NCI-H1417 (cell line): ENCODE measurements around the gene FASTKD1.
"Not testable (repeated sequence)": the region's sequence is repeated elsewhere in the genome, so short reads cannot be mapped to it uniquely, and the experiment has no call there.

Source experiments
- DNase-seq, 3 experiments: peaks; one replicate each; lab custom pipeline; 2025; lab: John Stamatoyannopoulos, UW

The FASTKD1 gene

GRCh38 chr2:169573160-169573973, at the start of gene FASTKD1:
Gene FASTKD1 (minus strand): TSS chr2:169573865. CDS start chr2:169572029, 1,836 bp downstream.
- DNase-seq, result peak; percentile 60 to 89 (median 78)

- no peak for DNase-seq
Observed at GRCh38 chr2:169623235-169623634, 49.6 kb upstream of the FASTKD1 start.

GRCh38 chr2:169620509-169620908, 46.8 kb upstream of the FASTKD1 start:
- DNase-seq, result no peak

GRCh38 chr2:169619946-169620345, 46.3 kb upstream of the FASTKD1 start:
- DNase-seq, result no peak

- not testable (repeated sequence) for DNase-seq
Observed at GRCh38 chr2:169615982-169616381, 42.3 kb upstream of the FASTKD1 start.

- DNase-seq, result no peak
Observed at GRCh38 chr2:169613876-169614275, 40.2 kb upstream of the FASTKD1 start.

GRCh38 chr2:169609264-169609663, 35.6 kb upstream of the FASTKD1 start:
- no peak for DNase-seq

GRCh38 chr2:169599568-169599967, 25.9 kb upstream of the FASTKD1 start:
- no peak for DNase-seq

- no peak for DNase-seq
Observed at GRCh38 chr2:169598982-169599381, 25.3 kb upstream of the FASTKD1 start.

- DNase-seq, result not testable (repeated sequence)
Observed at GRCh38 chr2:169596546-169596945, 22.9 kb upstream of the FASTKD1 start.

- DNase-seq, result no peak
Observed at GRCh38 chr2:169590804-169591203, 17.1 kb upstream of the FASTKD1 start.

GRCh38 chr2:169585673-169586072, 12.0 kb upstream of the FASTKD1 start:
- no peak for DNase-seq

GRCh38 chr2:169584005-169584877, 10.6 kb upstream of the FASTKD1 start, which contains the start of gene PPIG:
Gene PPIG (plus strand): TSS chr2:169584351. CDS start chr2:169604042, 19,691 bp downstream.
- peak; percentile 67 to 80 (median 79) for DNase-seq

GRCh38 chr2:169583518-169583917, 9.9 kb upstream of the FASTKD1 start:
- no peak for DNase-seq

GRCh38 chr2:169582552-169583266, 9.0 kb upstream of the FASTKD1 start:
- not testable (repeated sequence) for DNase-seq

- peak in 1 of 3 experiments; percentile 25 for DNase-seq
Observed at GRCh38 chr2:169579044-169579443, 5.4 kb upstream of the FASTKD1 start.

GRCh38 chr2:169575264-169575663, 1.6 kb upstream of the FASTKD1 start:
- DNase-seq, result not testable (repeated sequence)

- DNase-seq, result not testable (repeated sequence)
Observed at GRCh38 chr2:169574539-169574938, 874 bp upstream of the FASTKD1 start.

GRCh38 chr2:169573974-169574299, 272 bp upstream of the FASTKD1 start:
- no peak for DNase-seq

GRCh38 chr2:169572821-169573159, 875 bp downstream of the FASTKD1 start:
- no peak for DNase-seq

GRCh38 chr2:169572189-169572588, 1.5 kb downstream of the FASTKD1 start:
- DNase-seq, result no peak

- DNase-seq, result no peak
Observed at GRCh38 chr2:169571571-169571970, 2.1 kb downstream of the FASTKD1 start.
